HG02885 (cell line): ENCODE measurements around the gene TACO1.
A peak's percentile ranks its signal among the peaks of the same experiment; 100 is the strongest.

Source experiments
- ATAC-seq: cut with Tn5 transposase; IDR thresholded peaks from one replicate; pipeline ENCODE4 v1.9.1; 2021; ENCODE audit warnings: mild to moderate bottlenecking; ENCODE audit not compliant: unreplicated experiment, poor library complexity

TACO1 gene

GRCh38 chr17:63596856-63597586 lies 3.7 kb upstream of the TACO1 start:
- ATAC-seq: no peak

GRCh38 chr17:63598281-63598680 lies 2.4 kb upstream of the TACO1 start:
- ATAC-seq: no peak

- ATAC-seq: no peak
Measured at GRCh38 chr17:63601439-63602371, 1.0 kb downstream of the TACO1 start.

GRCh38 chr17:63609816-63610573 lies 9.3 kb downstream of the TACO1 start:
- no peak for ATAC-seq

- no peak for ATAC-seq
Measured at GRCh38 chr17:63610854-63611253, 10.2 kb downstream of the TACO1 start.

GRCh38 chr17:63611354-63611753 lies 10.7 kb downstream of the TACO1 start:
- no peak for ATAC-seq

- no peak for ATAC-seq
Measured at GRCh38 chr17:63613663-63614062, 13.0 kb downstream of the TACO1 start.

- ATAC-seq: no peak
Measured at GRCh38 chr17:63621229-63621683, 20.6 kb downstream of the TACO1 start.

- ATAC-seq: peak; percentile 86
Measured at GRCh38 chr17:63621684-63622573, 21.2 kb downstream of the TACO1 start, which contains the start of gene MAP3K3. Gene MAP3K3, plus strand, starts transcription at chr17:63622417. Its CDS starts 343 bp downstream, at chr17:63622760.

GRCh38 chr17:63622574-63623390 lies 22.1 kb downstream of the TACO1 start:
- peak; percentile 35 for ATAC-seq

- ATAC-seq: no peak
Measured at GRCh38 chr17:63623786-63624530, 23.3 kb downstream of the TACO1 start.

- no peak for ATAC-seq
Measured at GRCh38 chr17:63624531-63624880, 23.8 kb downstream of the TACO1 start.

GRCh38 chr17:63626551-63627180 lies 26.0 kb downstream of the TACO1 start:
- ATAC-seq: no peak

GRCh38 chr17:63629627-63630026 lies 28.9 kb downstream of the TACO1 start:
- ATAC-seq: no peak

- ATAC-seq: no peak
Measured at GRCh38 chr17:63631062-63631461, 30.4 kb downstream of the TACO1 start.

GRCh38 chr17:63631626-63632025 lies 30.9 kb downstream of the TACO1 start:
- no peak for ATAC-seq

- ATAC-seq: no peak
Measured at GRCh38 chr17:63633742-63634141, 33.0 kb downstream of the TACO1 start.

GRCh38 chr17:63634163-63634562 lies 33.5 kb downstream of the TACO1 start:
- no peak for ATAC-seq
